ENCODE data around the gene NUCB2.
"Not testable (repeated sequence)": the region's sequence is repeated elsewhere in the genome, so short reads cannot be mapped to it uniquely, and the experiment has no call there.

NUCB2 gene

GRCh38 chr11:17250561-17251350 lies 25.8 kb upstream of the NUCB2 start:
- Histone ChIP-seq H3K27me3 (ENCODE audit: control insufficient read depth, insufficient read depth, low read length) (peaks cover 2% of the 10 kb centered on the region), H3K9me3 (ENCODE audit: control insufficient read depth, insufficient read depth, low read length) (no peaks in the 10 kb centered on the region), H3K9ac (ENCODE audit: low read depth, low read length) (no peak overlapping the region), H3K36me3 (ENCODE audit: control insufficient read depth, insufficient read depth, low read length) (no peaks in the 10 kb centered on the region), H3K4me3 (ENCODE audit: low read depth, low read length) (no peak overlapping the region), H3K4me1 (ENCODE audit: control insufficient read depth, insufficient read depth, low read length) (no peaks in the 10 kb centered on the region)

GRCh38 chr11:17252704-17253103 lies 23.8 kb upstream of the NUCB2 start:
- no peak overlapping the region for H3K9ac ChIP-seq (ENCODE audit: low read depth, low read length)
- no peaks in the 10 kb centered on the region for H3K36me3 ChIP-seq (ENCODE audit: control insufficient read depth, insufficient read depth, low read length)
- no peak overlapping the region for H3K4me3 ChIP-seq (ENCODE audit: low read depth, low read length)
- no peaks in the 10 kb centered on the region for H3K9me3 ChIP-seq (ENCODE audit: control insufficient read depth, insufficient read depth, low read length)
- peaks cover 2% of the 10 kb centered on the region for H3K27me3 ChIP-seq (ENCODE audit: control insufficient read depth, insufficient read depth, low read length)
- H3K4me1 ChIP-seq (ENCODE audit: control insufficient read depth, insufficient read depth, low read length): no peaks in the 10 kb centered on the region

GRCh38 chr11:17256512-17256911 lies 20.0 kb upstream of the NUCB2 start:
- Histone ChIP-seq H3K9ac (ENCODE audit: low read depth, low read length) (no peak overlapping the region), H3K9me3 (ENCODE audit: control insufficient read depth, insufficient read depth, low read length) (no peaks in the 10 kb centered on the region), H3K27me3 (ENCODE audit: control insufficient read depth, insufficient read depth, low read length) (no peaks in the 10 kb centered on the region), H3K36me3 (ENCODE audit: control insufficient read depth, insufficient read depth, low read length) (no peaks in the 10 kb centered on the region), H3K4me3 (ENCODE audit: low read depth, low read length) (no peak overlapping the region), H3K4me1 (ENCODE audit: control insufficient read depth, insufficient read depth, low read length) (no peaks in the 10 kb centered on the region)

DNA sequence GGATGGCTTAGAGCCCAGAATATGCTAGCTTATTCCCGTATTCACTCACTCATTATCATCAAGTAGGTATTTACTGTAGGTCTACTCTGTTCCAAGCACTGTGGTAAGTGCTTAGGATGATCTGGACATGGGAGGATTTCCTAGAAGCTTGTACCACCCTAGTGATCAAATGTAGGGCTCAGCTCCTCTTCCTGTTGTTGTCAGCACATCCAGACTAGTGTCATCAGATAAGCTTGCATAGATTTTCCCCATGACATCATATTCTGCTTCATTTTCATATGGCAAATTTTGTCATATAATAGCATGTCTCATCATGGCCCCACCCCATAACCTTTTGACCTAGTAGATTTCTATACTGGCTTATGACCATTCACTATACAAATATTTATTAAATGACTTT lies 19.3 kb upstream of the NUCB2 start:
- Histone ChIP-seq H3K4me1 (ENCODE audit: control insufficient read depth, insufficient read depth, low read length) (no peaks in the 10 kb centered on the region), H3K4me3 (ENCODE audit: low read depth, low read length) (no peak overlapping the region), H3K9ac (ENCODE audit: low read depth, low read length) (no peak overlapping the region), H3K9me3 (ENCODE audit: control insufficient read depth, insufficient read depth, low read length) (no peaks in the 10 kb centered on the region), H3K36me3 (ENCODE audit: control insufficient read depth, insufficient read depth, low read length) (no peaks in the 10 kb centered on the region), H3K27me3 (ENCODE audit: control insufficient read depth, insufficient read depth, low read length) (no peaks in the 10 kb centered on the region)

GRCh38 chr11:17258670-17259069 lies 17.9 kb upstream of the NUCB2 start:
- H3K4me3 ChIP-seq (ENCODE audit: low read depth, low read length): no peak overlapping the region
- no peaks in the 10 kb centered on the region for H3K27me3 ChIP-seq (ENCODE audit: control insufficient read depth, insufficient read depth, low read length)
- H3K9ac ChIP-seq (ENCODE audit: low read depth, low read length): no peak overlapping the region
- no peaks in the 10 kb centered on the region for H3K9me3 ChIP-seq (ENCODE audit: control insufficient read depth, insufficient read depth, low read length)
- no peaks in the 10 kb centered on the region for H3K4me1 ChIP-seq (ENCODE audit: control insufficient read depth, insufficient read depth, low read length)
- no peaks in the 10 kb centered on the region for H3K36me3 ChIP-seq (ENCODE audit: control insufficient read depth, insufficient read depth, low read length)

DNA sequence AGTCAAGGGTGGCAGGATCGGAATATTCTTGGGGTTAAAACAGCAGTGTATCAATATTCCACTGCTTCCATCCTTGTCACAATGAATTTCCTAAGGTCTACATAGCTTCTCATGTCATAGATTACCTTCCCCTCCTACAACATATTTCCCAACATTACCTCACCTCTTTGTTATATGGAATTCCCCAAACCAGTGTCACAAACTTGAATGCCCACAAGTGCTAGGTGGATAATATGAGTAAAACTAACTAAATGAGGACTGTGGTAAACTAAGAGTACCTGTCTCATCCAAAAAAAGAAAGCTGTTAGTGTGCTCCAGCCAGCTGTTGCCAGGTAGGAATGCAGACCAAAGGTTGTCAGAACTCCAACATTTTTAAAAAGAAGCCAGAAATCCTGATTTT lies 17.0 kb upstream of the NUCB2 start:
- Histone ChIP-seq H3K27me3 (ENCODE audit: control insufficient read depth, insufficient read depth, low read length) (no peaks in the 10 kb centered on the region), H3K9me3 (ENCODE audit: control insufficient read depth, insufficient read depth, low read length) (no peaks in the 10 kb centered on the region), H3K4me3 (ENCODE audit: low read depth, low read length) (no peak overlapping the region), H3K4me1 (ENCODE audit: control insufficient read depth, insufficient read depth, low read length) (no peaks in the 10 kb centered on the region), H3K36me3 (ENCODE audit: control insufficient read depth, insufficient read depth, low read length) (no peaks in the 10 kb centered on the region), H3K9ac (ENCODE audit: low read depth, low read length) (no peak overlapping the region)

DNA sequence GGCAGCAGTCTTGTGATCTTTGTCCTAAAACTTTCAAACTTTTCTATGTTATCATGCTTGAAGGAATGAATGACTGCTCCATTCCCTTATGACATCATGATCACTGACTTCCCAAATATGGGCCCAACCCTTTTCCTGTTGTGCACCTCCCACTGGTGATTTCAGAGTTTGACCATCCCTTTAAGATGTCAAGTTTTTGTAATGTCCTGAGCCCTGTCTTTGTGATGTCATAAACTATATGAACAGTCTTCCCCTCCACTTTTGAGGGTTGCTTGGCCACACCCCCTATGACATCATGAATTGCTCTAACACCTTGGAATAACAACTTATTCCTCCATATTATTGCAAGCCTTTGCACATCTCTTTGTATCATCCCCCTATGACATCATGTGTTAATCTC lies 16.5 kb upstream of the NUCB2 start:
- no peaks in the 10 kb centered on the region for H3K36me3 ChIP-seq (ENCODE audit: control insufficient read depth, insufficient read depth, low read length)
- H3K27me3 ChIP-seq (ENCODE audit: control insufficient read depth, insufficient read depth, low read length): no peaks in the 10 kb centered on the region
- H3K4me3 ChIP-seq (ENCODE audit: low read depth, low read length): no peak overlapping the region
- no peaks in the 10 kb centered on the region for H3K9me3 ChIP-seq (ENCODE audit: control insufficient read depth, insufficient read depth, low read length)
- no peak overlapping the region for H3K9ac ChIP-seq (ENCODE audit: low read depth, low read length)
- H3K4me1 ChIP-seq (ENCODE audit: control insufficient read depth, insufficient read depth, low read length): no peaks in the 10 kb centered on the region

GRCh38 chr11:17263769-17264168 lies 12.8 kb upstream of the NUCB2 start:
- Histone ChIP-seq H3K4me1 (ENCODE audit: control insufficient read depth, insufficient read depth, low read length) (no peaks in the 10 kb centered on the region), H3K9ac (ENCODE audit: low read depth, low read length) (no peak overlapping the region), H3K36me3 (ENCODE audit: control insufficient read depth, insufficient read depth, low read length) (no peaks in the 10 kb centered on the region), H3K4me3 (ENCODE audit: low read depth, low read length) (no peak overlapping the region), H3K27me3 (ENCODE audit: control insufficient read depth, insufficient read depth, low read length) (no peaks in the 10 kb centered on the region), H3K9me3 (ENCODE audit: control insufficient read depth, insufficient read depth, low read length) (no peaks in the 10 kb centered on the region)

DNA sequence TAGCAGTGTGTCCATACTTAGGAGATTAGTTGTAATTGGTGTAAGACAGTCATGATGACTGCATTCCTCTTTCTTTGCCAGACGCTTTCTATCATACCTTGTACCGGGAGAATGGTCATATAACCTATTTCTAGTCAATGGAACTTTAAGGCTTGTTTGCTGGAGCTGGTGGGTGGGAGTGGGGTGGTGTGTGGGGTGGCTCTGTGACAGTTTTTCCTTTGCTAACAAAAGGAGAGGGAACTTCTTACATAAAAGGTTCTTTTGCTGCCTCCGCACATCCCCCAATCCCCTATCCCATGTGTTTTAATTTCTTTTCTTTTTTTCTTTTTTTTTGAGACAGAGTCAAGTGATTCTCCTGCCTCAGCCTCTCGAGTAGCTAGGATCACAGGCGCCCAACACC lies 9.8 kb upstream of the NUCB2 start:
- H3K4me3 ChIP-seq (ENCODE audit: low read depth, low read length): no peak overlapping the region
- H3K27me3 ChIP-seq (ENCODE audit: control insufficient read depth, insufficient read depth, low read length): no peaks in the 10 kb centered on the region
- no peaks in the 10 kb centered on the region for H3K9me3 ChIP-seq (ENCODE audit: control insufficient read depth, insufficient read depth, low read length)
- H3K9ac ChIP-seq (ENCODE audit: low read depth, low read length): no peak overlapping the region
- no peaks in the 10 kb centered on the region for H3K4me1 ChIP-seq (ENCODE audit: control insufficient read depth, insufficient read depth, low read length)
- no peaks in the 10 kb centered on the region for H3K36me3 ChIP-seq (ENCODE audit: control insufficient read depth, insufficient read depth, low read length)

DNA sequence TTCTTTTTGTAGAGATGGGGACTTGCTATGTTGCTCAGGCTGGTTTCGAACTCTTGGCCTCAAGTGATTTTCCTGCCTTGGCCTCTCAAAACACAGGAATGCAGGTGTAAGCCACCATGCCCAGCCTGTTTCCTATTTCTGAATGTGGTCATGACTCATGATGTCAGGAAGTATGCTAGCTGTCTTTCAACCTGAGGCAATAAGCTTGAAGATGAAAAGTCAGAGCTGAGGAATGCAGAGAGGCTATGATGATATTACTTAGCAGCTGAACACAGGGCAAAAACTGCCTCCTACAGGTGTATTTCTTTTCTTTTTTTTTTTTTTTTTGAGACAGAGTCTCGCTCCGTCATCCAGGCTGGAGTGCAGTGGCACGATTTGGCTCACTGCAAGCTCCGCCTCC lies 9.0 kb upstream of the NUCB2 start:
- H3K36me3 ChIP-seq (ENCODE audit: control insufficient read depth, insufficient read depth, low read length): no peaks in the 10 kb centered on the region
- H3K9ac ChIP-seq (ENCODE audit: low read depth, low read length): no peak overlapping the region
- H3K4me1 ChIP-seq (ENCODE audit: control insufficient read depth, insufficient read depth, low read length): no peaks in the 10 kb centered on the region
- H3K27me3 ChIP-seq (ENCODE audit: control insufficient read depth, insufficient read depth, low read length): no peaks in the 10 kb centered on the region
- H3K9me3 ChIP-seq (ENCODE audit: control insufficient read depth, insufficient read depth, low read length): no peaks in the 10 kb centered on the region
- no peak overlapping the region for H3K4me3 ChIP-seq (ENCODE audit: low read depth, low read length)

- not testable (repeated sequence) for H3K27me3 ChIP-seq (ENCODE audit: control insufficient read depth, insufficient read depth, low read length); H3K4me1 ChIP-seq (ENCODE audit: control insufficient read depth, insufficient read depth, low read length); H3K9ac ChIP-seq (ENCODE audit: low read depth, low read length); H3K36me3 ChIP-seq (ENCODE audit: control insufficient read depth, insufficient read depth, low read length); H3K9me3 ChIP-seq (ENCODE audit: control insufficient read depth, insufficient read depth, low read length); H3K4me3 ChIP-seq (ENCODE audit: low read depth, low read length)
Measured at GRCh38 chr11:17268500-17268899, 8.0 kb upstream of the NUCB2 start.

- Histone ChIP-seq H3K9ac (ENCODE audit: low read depth, low read length) (no peak overlapping the region), H3K36me3 (ENCODE audit: control insufficient read depth, insufficient read depth, low read length) (no peaks in the 10 kb centered on the region), H3K27me3 (ENCODE audit: control insufficient read depth, insufficient read depth, low read length) (peaks cover 5% of the 10 kb centered on the region), H3K4me1 (ENCODE audit: control insufficient read depth, insufficient read depth, low read length) (no peaks in the 10 kb centered on the region), H3K9me3 (ENCODE audit: control insufficient read depth, insufficient read depth, low read length) (no peaks in the 10 kb centered on the region), H3K4me3 (ENCODE audit: low read depth, low read length) (no peak overlapping the region)
Measured at GRCh38 chr11:17268902-17269301, 7.6 kb upstream of the NUCB2 start.
